GM12875 (cell line): ENCODE data around the gene ZBTB7A.

Experiments used
- H3K4me3 ChIP-seq: one replicate; pipeline ENCODE4 v1.5.1; 2011; ENCODE audit warnings: low read depth, low read length, control low read depth
- TF ChIP-seq, protein P1 (sequence below): IDR thresholded peaks from 2 replicates; pipeline ENCODE4 v1.5.1; 2011; ENCODE audit warnings: low read depth, mild to moderate bottlenecking, control low read depth, inconsistent platforms, low read length, moderate library complexity, borderline replicate concordance; ENCODE audit not compliant: insufficient read depth

The ZBTB7A gene

DNA sequence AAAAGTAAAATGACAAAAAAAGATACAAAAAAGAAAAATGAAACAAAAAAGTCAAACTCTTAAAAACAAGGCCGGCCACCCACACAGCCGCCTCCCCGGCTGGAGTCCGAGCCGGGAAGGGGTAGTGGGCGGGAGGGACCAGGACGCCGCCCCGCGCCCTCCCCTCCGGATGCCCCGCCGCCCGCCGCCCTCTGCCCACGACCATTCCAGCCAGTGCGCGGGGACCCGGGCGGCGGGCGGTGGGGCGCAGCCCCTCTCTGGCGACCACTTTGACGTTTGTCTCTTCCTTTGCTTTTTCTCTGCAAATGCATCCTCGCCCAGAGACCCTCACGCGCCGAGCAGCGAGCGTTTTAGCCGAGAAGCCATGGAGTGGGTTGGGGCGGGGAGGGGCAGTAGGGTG lies 28.6 kb downstream of the ZBTB7A start:
- TF ChIP-seq, protein P1, sequence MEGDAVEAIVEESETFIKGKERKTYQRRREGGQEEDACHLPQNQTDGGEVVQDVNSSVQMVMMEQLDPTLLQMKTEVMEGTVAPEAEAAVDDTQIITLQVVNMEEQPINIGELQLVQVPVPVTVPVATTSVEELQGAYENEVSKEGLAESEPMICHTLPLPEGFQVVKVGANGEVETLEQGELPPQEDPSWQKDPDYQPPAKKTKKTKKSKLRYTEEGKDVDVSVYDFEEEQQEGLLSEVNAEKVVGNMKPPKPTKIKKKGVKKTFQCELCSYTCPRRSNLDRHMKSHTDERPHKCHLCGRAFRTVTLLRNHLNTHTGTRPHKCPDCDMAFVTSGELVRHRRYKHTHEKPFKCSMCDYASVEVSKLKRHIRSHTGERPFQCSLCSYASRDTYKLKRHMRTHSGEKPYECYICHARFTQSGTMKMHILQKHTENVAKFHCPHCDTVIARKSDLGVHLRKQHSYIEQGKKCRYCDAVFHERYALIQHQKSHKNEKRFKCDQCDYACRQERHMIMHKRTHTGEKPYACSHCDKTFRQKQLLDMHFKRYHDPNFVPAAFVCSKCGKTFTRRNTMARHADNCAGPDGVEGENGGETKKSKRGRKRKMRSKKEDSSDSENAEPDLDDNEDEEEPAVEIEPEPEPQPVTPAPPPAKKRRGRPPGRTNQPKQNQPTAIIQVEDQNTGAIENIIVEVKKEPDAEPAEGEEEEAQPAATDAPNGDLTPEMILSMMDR = no peak

DNA sequence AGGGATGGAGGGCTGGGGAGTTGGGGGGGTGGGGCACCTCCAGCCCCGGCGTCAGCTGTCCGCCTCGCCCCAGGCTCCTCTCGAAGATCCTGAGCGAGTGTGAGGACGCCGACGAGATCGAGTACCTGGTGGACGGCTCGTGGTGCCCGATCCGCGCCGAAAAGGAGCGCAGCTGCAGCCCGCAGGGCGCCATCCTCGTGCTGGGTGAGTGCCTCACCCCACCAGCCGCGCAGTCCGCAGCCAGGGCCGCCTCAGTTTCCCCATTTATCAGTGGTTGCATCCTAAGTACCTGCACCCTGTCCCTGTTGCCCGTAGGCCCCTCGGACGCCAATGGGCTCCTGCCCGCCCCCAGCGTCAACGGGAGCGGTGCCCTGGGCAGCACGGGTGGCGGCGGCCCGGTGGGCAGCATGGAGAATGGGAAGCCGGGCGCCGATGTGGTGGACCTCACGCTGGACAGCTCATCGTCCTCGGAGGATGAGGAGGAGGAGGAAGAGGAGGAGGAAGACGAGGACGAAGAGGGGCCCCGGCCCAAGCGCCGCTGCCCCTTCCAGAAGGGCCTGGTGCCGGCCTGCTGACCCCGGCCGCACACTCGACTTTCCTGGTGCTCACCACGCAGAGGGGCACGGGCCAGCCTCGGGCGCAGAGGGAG lies 29.3 kb downstream of the ZBTB7A start:
- TF ChIP-seq, protein P1 = no peak
- H3K4me3 ChIP-seq = no peak overlapping the region

More for the DNA sequence above, 28.6 kb downstream of the ZBTB7A start:
- H3K4me3 ChIP-seq = no peak overlapping the region

DNA sequence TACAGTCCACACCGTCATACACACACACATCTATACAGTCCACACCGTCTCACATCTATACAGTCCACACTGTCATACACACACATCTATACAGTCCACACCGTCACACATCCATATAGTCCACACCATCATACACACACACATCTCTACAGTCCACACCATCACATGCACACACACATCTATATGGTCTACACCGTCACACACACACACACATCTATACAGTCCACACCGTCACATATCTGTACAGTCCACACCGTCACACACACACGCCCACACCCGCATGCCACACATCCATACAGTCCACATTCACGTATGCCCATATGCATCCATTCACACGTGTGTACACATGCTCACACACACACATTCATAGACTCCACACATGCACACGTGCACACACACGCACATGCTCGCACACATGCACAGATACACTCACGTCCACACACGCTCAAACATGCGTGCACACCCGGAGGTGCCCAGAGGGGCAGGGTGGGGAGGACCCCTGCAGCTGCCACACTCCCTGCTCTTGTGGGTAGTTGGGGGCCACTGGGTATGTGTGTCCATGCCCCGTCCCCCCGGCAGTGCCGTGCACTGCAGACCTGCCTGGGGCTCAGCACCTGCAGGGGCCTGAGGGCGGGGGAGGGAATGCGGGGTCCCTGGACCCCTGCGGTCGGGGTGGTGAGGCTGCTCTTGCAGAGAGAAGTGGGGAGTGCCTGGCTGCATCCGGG lies 30.0 kb downstream of the ZBTB7A start:
- no peak overlapping the region for H3K4me3 ChIP-seq
- TF ChIP-seq, protein P1 = no peak

DNA sequence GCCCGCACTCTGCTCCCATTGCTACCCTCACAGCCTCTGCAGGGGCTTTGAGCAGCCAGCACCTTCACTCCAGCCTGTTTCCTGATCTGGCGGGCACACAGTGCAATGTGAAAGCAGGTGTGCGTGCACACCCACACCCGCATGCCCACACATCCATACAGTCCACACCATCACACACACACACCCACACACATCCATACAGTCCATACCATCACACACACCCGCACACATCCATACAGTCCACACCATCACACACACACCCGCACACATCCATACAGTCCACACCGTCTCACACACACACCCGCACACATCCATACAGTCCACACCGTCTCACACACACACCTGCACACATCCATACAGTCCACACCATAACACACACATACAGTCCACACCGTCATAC lies 31.1 kb downstream of the ZBTB7A start:
- no peak overlapping the region for H3K4me3 ChIP-seq
- TF ChIP-seq, protein P1 = no peak

DNA sequence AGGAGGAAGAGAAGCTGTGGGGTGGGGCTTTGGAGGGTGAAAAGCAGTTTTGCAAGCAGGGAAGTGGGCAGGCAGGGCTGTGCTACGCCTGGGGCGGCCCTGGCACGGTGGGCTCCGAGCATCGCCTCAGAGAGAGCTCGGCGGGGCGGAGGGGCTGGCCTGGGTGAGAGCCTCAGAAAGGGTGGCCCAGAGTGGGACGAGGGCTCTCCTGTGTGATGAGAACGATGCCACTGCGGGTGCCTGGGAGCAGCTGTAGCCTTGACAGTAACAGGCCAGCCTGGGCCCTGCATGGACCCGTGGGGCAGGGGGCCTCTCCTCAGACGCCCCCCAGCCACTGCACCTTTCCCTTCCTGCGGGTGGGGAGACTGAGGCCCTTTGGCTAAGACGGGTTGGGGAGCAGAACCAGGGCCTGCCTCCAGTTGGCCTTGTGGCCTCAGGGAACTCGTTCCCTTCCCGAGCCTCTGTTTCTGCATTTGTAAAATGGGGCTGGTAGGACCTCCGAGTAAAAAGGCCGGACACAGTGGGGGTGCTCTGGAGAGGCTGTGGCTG lies 31.6 kb downstream of the ZBTB7A start:
- H3K4me3 ChIP-seq = no peak overlapping the region
- TF ChIP-seq, protein P1 = no peak

DNA sequence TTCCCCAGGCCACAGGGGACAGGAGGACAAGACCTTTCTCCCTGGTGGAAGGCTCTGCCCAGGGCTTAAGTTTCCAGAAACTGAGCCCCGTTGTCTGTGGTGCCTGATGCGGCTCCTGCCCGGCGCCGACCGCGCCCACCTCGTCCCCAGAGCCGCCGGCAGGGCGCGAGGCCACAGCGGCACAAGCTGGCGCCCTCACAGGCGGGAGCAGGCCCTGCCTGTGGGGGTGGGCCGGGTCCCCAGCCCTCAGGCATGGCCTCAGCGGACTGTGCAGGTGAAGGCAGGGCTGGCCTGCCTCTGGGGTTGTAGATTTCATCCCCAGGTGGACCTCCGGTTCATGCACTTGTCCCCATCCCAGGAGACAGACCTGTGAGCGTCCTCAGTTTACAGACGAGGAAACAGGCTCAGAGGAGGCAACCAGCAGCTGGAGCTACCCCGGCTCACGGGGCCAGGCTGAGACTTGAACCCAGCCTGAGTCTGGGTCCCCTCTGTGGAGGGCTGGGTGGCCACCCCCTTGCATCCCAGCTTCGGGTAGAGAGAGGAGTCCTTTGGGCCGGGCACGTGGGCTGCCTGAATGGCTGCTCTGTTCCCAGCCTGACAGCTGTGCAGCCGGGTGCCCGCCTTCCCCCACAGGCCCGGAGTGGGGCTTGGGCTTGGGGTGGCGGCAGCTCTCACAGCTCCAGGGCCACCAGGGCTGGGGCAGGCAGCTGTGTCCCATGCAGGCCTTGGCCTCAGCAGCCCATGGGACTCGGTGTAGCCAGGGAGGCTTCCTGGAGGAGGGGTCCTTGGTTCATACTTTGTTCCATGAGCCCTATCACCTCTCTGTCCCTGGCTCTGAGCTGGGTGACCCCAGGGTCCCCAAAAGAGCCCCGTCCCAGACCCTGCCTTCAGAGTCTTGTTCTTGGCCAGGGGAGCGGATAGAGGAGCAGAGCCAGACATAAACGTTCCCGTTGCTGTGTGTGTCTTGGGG lies 32.4 kb downstream of the ZBTB7A start:
- no peak overlapping the region for H3K4me3 ChIP-seq
- TF ChIP-seq, protein P1 = no peak
